HepG2 (cell line): ENCODE results near the gene ADGRG1. TPM values are rescaled to one million over a fixed set of nuclear protein-coding genes. Genes with fewer than 3 reads are reported as not detected.

Source experiments
- AHR ChIP-seq: IDR thresholded peaks from 2 replicates; pipeline ENCODE4 v1.6.1; 2018; ENCODE audit warnings: missing genetic modification reagents, missing compliant biosample characterization
- ARID5B ChIP-seq: IDR thresholded peaks from 2 replicates; pipeline ENCODE4 v1.4.0; 2020; ENCODE audit warnings: mild to moderate bottlenecking, missing genetic modification reagents
- FOXP4 ChIP-seq: sonication (generic); formaldehyde crosslinking; IDR thresholded peaks from 2 replicates; pipeline ENCODE4 v1.4.0; 2020; ENCODE audit warnings: missing genetic modification reagents
- GABPB1 ChIP-seq: IDR thresholded peaks from 2 replicates; pipeline ENCODE4 v1.6.1; 2016; ENCODE audit warnings: mild to moderate bottlenecking, missing genetic modification reagents, moderate library complexity, missing compliant biosample characterization
- HNRNPLL ChIP-seq: fragments of 200-400 bp; formaldehyde crosslinking; IDR thresholded peaks from 2 replicates; pipeline ENCODE4 v1.6.1; 2017; ENCODE audit warnings: mild to moderate bottlenecking, low read depth, low read length; ENCODE audit not compliant: poor library complexity, severe bottlenecking
- KDM1A ChIP-seq: IDR thresholded peaks from 2 replicates; pipeline ENCODE4 v1.6.1; 2016; ENCODE audit warnings: missing compliant biosample characterization
- KLF11 ChIP-seq: IDR thresholded peaks from 2 replicates; pipeline ENCODE4 v1.6.1; 2016; ENCODE audit warnings: missing compliant biosample characterization
- POLR2A ChIP-seq, 2 experiments: IDR thresholded peaks; 2 replicates each; pipeline ENCODE4 v1.6.1; 2011; ENCODE audit warnings: low read depth in 2 of 2, low read length in 2 of 2, mild to moderate bottlenecking in 1 of 2, moderate library complexity in 1 of 2; ENCODE audit not compliant: insufficient read depth in 1 of 2
- RXRA ChIP-seq: sonication (generic); formaldehyde crosslinking; IDR thresholded peaks from 2 replicates; pipeline ENCODE4 v1.5.1; 2020; ENCODE audit warnings: missing genetic modification reagents
- TFDP2 ChIP-seq: sonication (generic); formaldehyde crosslinking; IDR thresholded peaks from 2 replicates; pipeline ENCODE4 v1.4.0; 2020; ENCODE audit warnings: missing genetic modification reagents
- THRA ChIP-seq: sonication (generic); formaldehyde crosslinking; IDR thresholded peaks from 2 replicates; pipeline ENCODE4 v1.4.0; 2020; ENCODE audit warnings: missing genetic modification reagents, borderline replicate concordance
- YEATS4 ChIP-seq: sonication (generic); formaldehyde crosslinking; IDR thresholded peaks from 2 replicates; pipeline ENCODE4 v1.4.0; 2020; ENCODE audit warnings: missing genetic modification reagents, borderline replicate concordance
- ZC3H13 ChIP-seq: sonication (generic); formaldehyde crosslinking; IDR thresholded peaks from 2 replicates; pipeline ENCODE4 v1.8.1; 2023; ENCODE audit warnings: mild to moderate bottlenecking, missing genetic modification reagents, moderate library complexity
- ZNF609 ChIP-seq: sonication (generic); formaldehyde crosslinking; IDR thresholded peaks from 2 replicates; pipeline ENCODE4 v1.4.0; 2020; ENCODE audit warnings: mild to moderate bottlenecking, missing genetic modification reagents, borderline replicate concordance
- ZNF777 ChIP-seq: sonication (generic); formaldehyde crosslinking; IDR thresholded peaks from 2 replicates; pipeline ENCODE4 v1.4.0; 2020; ENCODE audit warnings: missing genetic modification reagents
- polyA plus RNA-seq, 8 experiments: library from polyadenylated mRNA; depleted of rRNA in 3 of 8; stranded (reverse) in 7 of 8; unstranded in 1 of 8; fragments of >200 nt; fragmentation: Illumina TruSeq in 4 of 8; extraction: Trizol in 4 of 8; gene quantifications; 2 replicates each; pipeline versions ENCODE4 v1.2.1 to v1.2.3, GENCODE V29; 2011 to 2016; ENCODE audit warnings: low read depth in 4 of 8, missing spikeins in 1 of 8, mixed read lengths in 1 of 8; ENCODE audit not compliant: insufficient read depth in 1 of 8
- total RNA-seq, 5 experiments: library from RNA; depleted of rRNA; stranded (reverse); fragments of >200 nt; fragmentation: Illumina TruSeq; extraction: Trizol; gene quantifications; 2 replicates each; pipeline ENCODE4 v1.2.3, GENCODE V29; 2016; ENCODE audit warnings: low read depth in 1 of 5

ADGRG1 gene
- total and polyA plus RNA-seq, 2 of the 13 experiments (the other 11 are each of a cell fraction or from before 2014, with no cell fraction given) = 2.7 to 5.9 TPM

GRCh38 chr16:57635266-57636097 lies 7.1 kb downstream of the ADGRG1 start (continued):
- peak; percentile 49; the same call in 1 of the 2 replicates for TF ChIP-seq YEATS4 (CRISPR knock-in tag)
- no peak for TF ChIP-seq KDM1A (CRISPR knock-in tag)
- TF ChIP-seq ZNF609 (CRISPR knock-in tag) = peak; percentile 52; the same call in 1 of the 2 replicates
- TF ChIP-seq KLF11 (CRISPR knock-in tag) = peak; percentile 35; the same call in 1 of the 2 replicates
- TF ChIP-seq ARID5B = peak; percentile 68
- TF ChIP-seq GABPB1 (CRISPR knock-in tag) = peak; percentile 17; the same call in 1 of the 2 replicates
- peak; percentile 51; the same call in 1 of the 2 replicates for TF ChIP-seq TFDP2 (CRISPR knock-in tag)
- no peak for TF ChIP-seq HNRNPLL
- no peak for TF ChIP-seq ZNF777 (CRISPR knock-in tag)
- no peak; the same call in 1 of the 2 replicates for TF ChIP-seq FOXP4 (CRISPR knock-in tag)
- peak; percentile 69 to 82 for TF ChIP-seq POLR2A (IDR thresholded peaks at IDR 0.05; ENCODE audit: insufficient read depth in 1 of 2, low read depth in 2 of 2, low read length in 2 of 2)
- TF ChIP-seq ZC3H13 (CRISPR knock-in tag) = no peak
- peak; percentile 60; the same call in 1 of the 2 replicates for TF ChIP-seq THRA (CRISPR knock-in tag)
- TF ChIP-seq RXRA (CRISPR knock-in tag) = 0 out of 2 replicates have a peak, but pooled peaks have one; percentile 46
- 0 out of 2 replicates have a peak, but pooled peaks have one; percentile 12 for TF ChIP-seq AHR (CRISPR knock-in tag)
